GM19463 (cell line): ENCODE measurements around the gene PIK3R4.

Experiments
- ATAC-seq: cut with Tn5 transposase; IDR thresholded peaks from one replicate; pipeline ENCODE4 v1.9.1; 2021; ENCODE audit warnings: mild to moderate bottlenecking, moderate library complexity; ENCODE audit not compliant: unreplicated experiment

Gene PIK3R4

DNA sequence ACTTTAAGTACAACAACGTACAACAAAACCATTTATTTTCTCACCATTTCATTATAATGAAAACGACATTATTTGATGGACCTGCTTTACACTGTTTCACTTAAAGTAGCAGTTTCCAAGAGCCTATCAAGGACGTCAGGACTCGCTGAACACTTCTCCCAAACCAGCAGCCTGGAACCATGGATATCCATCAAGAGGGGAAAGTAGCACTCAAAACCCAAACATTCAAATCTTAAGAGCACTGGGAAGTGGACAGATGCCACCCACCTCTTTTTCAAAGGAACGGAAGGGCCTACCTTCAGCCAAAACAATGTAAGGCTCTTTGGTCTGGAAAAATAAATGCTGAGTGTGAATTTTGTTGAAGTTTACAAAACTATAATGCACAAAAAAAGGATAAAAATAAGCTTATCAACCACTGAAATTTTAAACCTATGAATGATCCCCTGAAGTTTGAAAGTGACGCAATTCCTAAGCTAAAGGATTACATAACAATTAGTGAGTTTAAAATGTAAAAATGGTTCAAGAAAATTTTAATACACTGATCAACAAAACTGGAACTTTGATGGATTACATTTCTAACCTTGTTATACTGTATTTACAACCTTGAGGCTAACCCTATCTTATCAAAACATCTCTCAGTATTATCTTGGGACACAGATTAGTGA, 4.6 kb downstream of the PIK3R4 start:
- no peak for ATAC-seq

DNA sequence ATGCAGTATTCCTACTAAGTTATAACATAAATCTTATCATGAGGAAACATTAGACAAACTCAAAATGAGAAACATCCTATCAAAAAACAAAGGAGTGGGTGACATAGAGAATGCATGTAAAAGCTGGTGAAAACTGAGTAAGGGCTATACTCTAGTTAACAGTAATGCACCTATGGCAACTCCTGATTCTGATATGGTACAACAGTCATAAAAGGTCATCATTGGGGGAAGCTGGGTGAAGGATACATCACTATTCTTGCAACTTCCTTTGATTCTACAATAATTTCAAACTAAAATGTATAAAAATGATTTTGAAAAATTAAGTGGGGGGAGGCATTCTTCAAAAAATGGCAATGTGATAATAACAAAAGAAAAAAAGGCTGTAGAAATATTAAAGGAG, 6.8 kb downstream of the PIK3R4 start:
- ATAC-seq, result no peak

DNA sequence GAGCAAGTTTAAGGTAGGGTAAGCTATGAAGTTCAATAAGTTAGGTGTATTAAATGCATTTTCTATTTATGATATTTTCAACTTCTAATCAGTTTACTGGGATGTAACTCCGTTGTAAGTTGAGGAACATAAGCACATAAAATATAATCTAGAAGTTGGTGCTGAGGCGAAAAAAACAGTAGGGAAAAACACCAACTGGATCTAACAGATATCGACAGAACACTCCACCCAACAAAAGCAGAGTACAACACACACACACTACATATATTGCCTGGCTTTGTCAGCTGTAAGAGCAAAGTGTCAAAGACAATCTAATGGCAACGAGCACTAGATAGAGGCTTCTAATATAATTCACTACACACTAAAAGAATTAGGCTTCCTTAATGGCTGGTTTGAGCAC, 8.4 kb downstream of the PIK3R4 start:
- ATAC-seq, result no peak

DNA sequence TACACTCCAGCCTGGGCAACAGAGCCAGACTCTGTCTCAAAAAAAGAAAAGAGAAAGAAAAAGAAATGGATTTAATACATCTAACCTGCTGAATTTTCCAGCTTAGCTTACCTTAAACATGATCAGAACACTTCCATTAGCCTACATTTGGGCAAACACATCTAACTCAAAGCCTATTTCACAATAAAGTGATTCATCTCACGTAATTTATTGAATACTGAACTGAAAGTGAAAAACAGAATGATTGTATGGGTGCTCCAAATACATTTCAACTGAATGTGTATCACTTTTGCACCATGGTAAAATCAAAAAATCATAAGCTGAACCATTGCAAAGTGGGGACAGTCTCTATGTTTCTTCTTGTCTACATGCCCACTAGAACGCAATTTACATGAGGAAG, 9.0 kb downstream of the PIK3R4 start:
- ATAC-seq, result no peak

DNA sequence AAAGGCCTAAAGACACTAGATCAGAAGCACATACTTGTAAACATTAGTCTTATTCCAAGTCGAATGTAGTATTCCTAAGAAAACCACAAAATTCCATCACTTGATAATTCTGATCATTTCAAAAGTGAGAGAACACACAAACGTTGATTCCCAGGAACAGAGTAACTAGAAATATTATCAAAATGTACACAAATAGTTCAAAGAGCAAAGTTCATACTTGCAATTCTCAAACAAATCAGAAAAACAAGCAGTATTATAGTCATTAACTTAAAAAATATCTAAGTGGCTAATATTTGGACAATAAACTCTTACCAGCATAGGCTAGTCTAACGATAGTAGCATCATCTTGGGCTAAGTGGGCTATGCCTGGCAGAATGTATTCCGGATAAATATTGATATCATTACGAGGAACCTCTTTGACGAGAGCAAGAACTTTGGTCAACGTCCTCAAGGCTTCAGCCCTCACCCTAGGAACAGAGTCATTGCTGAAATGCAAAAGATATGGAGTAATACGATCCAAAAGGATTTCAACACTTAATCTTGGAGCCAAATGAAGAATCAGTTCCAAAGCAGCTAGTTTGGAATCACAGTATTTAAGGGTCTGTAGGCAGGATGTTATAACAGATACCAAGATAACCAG, 13.3 kb downstream of the PIK3R4 start:
- ATAC-seq, result no peak

DNA sequence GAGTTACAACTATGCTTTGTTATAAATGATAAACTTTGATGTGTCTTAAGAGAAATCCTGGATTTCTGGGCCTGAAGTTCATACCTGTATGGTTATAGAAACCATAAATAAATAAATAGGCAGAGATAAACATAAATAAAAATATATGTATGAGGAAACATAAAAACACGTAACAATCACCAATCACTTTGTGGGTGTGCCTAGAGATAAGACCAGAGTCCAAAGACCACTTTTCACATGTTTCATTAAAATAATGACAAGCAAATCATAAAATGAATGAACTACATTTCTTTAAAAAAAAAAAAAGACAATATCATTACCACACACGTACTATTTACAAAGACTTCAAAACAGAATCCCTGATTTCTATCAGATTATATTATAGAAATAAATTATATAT, 14.1 kb downstream of the PIK3R4 start:
- ATAC-seq, result no peak

DNA sequence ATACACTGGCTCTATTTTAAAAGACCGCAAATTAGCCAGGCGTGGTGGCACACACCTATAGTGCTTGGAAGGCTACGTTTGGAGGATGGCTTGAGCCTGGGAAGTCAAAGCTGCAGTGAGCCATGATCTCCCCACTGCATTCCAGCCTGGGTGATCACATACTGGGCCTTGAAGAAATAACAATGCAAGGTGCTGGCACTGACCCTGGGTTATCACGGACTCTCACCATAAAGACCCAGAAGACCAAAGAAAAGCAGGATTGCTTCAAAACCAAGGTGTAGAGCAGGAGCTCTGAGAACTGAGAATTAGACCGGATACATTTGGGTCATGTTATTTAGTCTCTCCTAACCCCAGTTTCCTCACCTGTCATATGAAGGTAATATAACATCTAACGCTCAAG, 14.8 kb downstream of the PIK3R4 start:
- no peak for ATAC-seq

DNA sequence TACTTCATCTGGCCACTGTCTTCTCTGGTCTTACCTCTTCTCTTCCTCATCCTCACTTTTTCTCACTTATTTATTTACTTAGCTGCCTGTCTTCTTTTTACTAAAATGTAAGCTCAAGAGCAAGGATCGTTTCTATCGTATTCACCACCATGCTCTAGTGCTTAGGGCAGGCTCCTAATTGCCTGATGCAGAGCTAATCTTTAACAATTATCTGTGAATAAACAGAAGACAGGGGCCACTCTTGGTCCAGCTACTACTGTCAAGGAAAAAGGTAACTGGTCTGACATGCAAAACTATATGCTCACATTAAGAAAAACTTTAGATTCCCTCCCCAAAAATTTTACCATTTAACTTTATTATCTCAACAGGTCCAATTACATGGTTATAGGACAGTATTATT, 17.5 kb downstream of the PIK3R4 start:
- ATAC-seq, result no peak

DNA sequence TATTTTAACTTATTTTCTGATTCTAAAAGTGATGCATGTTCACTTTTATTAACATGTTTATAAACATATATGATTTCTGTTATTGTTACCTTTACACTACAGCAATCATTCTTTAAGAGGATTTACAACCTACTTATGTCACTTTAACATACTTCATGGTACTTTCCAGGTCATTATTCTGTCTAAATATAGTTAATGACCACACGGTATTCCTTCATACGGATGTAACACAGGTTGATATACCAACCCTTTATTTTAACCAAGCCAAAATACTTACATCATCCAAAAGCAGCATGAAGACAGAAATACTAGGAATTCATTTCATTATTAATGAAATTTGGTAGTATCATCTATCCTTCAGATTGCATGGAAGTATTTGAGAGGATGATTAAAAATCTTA, 18.6 kb downstream of the PIK3R4 start:
- ATAC-seq, result no peak

DNA sequence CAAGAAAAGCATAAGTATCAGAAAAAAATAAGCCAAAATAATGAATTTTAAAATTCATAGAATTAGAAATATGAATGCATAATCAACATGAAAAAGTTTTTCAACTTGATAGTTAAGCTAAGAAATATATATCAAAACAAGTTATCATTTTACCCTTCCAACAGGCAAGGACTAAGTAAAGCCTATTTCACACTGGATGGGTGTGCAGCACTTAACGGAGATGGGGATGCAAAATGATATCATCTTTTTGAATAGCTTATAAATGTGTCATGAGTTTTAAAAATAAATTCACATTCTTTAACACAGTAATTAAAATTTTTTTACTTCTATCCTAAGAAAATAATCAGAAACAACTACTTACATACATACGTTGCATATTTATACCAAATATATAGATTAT, 20.9 kb downstream of the PIK3R4 start:
- ATAC-seq, result no peak

DNA sequence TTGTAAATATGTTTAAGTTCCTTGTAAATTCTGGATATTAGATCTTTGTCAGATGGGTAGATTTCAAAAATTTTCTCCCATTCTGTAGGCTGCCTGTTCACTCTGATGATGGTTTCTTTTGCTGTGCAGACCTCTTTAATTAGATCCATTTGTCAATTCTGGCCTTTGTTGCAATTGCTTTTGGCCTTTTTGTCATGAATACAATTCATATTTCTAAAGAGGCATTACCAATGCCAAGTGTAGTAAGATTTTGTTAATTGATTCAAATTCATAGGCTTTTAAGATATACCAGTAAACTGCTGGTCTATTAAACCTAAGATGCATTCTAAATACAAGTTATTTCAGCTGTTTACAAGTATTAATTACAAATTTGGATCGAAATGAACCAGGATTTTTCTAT, 31.0 kb downstream of the PIK3R4 start:
- no peak for ATAC-seq

DNA sequence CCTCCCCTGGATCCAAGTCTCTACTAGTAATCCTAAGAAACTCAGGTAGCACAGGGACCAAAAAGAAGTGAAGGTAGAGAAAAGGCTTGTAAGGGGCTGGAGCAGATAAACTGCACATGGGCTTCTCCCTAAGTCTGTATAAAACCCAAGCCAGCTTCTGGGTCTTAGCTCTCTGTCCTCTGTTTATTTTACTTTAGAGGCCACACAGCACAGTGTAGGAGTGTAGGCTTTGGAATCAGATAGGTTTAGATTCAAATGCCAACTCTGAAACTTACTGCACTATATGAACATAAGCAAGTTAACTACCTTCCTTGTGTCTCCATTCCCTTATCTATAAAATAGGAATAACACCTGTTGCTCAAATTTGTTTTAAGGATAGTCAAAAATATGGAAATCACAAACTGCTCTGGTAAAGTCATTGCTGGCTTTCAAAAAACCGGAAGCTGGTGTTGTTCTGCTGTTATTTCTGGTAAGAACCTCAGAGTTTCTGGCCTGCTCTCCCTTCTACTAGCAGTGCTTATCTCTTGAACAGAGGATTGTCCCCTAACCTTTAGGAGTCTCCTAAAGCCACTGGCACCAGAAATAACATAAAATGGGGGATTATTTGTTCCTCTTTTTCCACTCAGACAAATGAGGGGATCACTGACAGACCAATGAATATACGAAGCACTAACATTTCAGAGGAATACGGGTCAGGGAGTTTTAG, 33.8 kb downstream of the PIK3R4 start:
- ATAC-seq, result no peak

DNA sequence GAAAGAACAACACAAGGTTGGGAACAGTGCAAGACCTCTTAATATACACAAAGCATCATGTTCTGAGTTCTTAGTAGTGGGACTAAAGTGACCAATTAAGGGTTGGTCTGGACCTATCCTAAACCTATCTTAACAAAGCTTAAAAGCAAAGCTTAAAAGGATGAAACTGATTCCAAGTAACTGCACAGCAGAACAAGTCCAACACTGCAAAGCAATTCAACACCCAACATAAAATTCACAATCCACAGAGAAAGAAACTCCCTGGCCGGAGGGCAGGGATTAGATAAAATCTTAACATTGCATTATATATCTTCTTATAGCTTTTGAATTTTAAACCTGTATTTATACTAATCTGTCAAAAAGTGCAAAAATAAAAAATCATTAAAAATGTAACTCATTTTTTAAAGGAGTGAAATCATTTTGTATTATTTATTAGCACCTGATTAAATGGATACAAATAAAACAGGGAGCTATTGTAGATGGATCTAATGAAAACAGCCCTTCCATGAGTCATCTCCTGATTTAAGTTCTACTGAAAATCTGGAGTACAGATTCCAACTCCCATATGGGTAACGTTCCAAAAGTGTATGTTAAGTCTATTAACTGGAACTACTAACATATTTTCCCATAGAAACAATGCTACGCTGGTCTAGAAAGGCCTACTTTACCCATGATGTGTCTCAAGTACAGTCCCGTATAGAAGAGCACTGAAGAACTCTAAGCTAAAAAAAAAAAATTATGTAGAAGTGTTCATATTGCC, 34.9 kb downstream of the PIK3R4 start:
- ATAC-seq, result no peak

DNA sequence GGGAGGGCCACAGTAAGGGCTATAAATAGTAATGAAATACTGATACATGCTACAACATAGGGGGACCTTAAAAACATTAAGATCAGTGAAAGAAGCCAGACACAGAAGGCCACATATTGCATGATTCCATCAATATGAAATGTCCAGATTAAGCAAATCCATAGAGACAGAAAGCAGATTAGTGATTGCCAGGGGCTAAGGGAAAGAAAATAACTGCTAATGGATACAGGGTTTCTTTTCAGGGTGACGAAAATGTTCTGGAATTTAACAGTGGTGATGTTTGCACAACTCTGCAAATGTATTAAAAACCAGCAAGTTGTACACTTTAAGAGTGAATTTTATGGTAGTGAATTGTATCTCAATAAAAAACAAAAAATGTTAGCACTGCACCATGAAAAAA, 37.0 kb downstream of the PIK3R4 start:
- ATAC-seq, result no peak

DNA sequence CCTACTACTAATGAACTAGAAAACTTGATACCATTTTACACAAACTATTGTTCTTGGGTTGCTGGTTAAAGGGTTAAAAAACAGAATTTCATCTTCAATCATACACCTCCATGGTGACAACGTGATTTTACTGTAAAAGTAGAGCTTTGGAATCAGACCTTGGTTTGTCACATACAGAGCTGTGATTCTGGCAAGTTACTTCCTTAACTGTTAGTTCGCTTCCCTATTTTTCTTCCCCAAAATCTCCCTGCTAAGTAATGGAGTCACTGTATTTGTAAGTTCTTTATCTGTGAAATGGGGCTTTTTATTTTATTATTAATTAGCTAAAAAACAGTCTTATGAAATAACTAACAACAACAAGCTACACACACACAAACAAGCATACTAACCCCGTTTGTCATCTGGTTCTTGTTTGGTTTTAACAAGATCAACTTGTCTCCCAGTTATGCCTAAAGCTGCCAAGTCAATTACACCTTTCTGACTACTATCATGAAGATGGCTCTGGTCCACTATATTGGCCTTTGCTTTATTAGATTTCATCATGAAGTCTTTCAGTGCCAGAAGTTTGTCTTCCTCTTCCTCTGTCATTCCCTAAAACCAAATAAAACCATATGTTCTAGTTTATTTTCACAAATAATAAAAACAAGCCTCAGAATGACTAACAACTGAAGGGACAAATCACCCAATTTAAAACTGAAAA, 38.6 kb downstream of the PIK3R4 start:
- ATAC-seq, result no peak

DNA sequence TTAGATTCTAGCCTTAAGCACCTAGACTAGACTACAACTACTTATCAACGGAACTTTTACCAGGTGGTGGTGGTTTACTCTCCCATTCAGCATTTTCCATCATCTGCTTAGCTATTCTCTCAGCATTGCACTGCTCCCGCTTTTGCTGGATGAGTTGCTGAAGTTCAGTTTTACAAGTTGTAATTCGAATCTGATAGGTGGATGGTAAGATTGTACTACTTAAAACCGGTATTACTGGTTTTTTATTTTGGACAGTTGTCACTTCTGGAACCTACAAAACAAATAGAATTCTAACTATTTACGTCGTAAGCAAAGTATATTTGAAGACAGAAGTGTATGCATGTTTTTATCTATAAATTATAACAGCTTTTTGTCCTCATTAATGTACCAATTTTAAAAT, 41.1 kb downstream of the PIK3R4 start:
- no peak for ATAC-seq

DNA sequence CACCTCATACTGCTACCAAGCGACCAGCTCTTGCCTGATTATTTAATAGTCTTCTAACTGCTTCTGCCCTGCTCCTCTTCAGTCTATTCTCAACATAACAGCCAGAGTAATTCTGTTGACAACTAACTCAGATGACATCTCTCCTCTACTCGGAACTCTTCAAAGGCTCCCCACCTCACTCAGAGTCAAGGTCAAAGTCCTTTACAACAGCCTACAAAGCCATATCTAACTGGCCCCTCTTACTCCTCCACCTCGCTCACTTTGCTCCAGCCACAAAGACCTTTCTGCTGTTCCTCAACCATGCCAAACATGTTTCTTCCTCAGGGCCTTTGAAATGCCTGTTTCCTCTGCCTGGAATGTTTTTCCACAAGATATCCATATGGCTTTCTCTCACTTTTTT, 43.6 kb downstream of the PIK3R4 start:
- ATAC-seq, result no peak

DNA sequence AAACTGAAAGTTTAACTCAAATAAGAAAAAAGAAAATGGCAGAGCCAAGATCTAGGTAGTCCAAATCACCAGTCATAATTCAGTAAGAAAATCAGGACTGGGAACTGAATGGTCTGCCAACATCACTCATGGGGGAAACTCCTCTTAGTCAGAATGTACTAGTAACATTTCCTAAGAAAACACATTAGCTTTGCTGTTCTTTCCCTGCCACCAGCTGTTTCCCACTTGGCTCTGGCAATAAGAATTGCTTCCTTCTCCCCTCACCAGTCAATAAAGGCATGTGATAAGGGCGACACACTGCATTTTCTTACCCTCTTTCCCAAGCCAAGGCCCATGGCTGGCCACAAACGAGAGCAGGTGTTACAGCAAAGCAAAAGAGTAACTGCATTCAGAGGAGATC, 46.1 kb downstream of the PIK3R4 start:
- no peak for ATAC-seq

DNA sequence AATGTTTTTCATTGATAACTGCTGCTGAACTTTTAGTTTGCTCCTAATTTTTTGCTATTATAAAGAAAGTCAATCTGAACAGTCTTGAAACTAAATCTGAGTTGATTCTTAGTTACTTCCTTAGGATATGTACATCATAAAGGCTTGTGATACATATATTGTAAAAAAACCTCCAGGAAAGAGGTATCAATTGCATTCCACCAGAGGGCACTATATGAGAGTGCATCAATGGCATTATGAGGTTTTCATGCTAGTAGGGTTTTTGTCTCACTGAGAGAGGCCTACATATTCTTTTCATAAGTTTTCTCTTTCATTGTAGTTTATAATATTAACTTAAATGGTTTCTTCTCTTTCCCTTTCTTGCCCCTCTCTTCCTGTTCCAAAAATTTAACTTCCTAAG, 46.9 kb downstream of the PIK3R4 start:
- ATAC-seq, result peak; percentile 50

DNA sequence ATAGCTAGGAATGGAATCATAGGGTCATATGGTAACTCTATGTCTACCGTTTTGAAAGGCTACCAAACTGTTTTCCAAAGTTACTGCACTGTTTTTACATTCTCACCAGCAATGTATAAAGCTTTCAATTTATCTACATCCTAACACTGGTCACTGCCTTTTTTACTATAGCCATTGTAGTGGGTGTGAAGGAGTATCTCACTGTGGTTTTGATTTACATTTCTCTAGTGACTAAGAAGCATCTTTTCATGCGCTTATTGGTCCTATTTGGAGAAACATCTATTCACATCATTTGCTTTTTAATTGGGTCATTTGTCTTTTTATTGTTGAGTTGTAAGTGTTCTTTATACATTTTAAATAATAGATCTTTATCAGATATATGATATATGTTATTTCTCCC, 53.3 kb downstream of the PIK3R4 start:
- no peak for ATAC-seq

DNA sequence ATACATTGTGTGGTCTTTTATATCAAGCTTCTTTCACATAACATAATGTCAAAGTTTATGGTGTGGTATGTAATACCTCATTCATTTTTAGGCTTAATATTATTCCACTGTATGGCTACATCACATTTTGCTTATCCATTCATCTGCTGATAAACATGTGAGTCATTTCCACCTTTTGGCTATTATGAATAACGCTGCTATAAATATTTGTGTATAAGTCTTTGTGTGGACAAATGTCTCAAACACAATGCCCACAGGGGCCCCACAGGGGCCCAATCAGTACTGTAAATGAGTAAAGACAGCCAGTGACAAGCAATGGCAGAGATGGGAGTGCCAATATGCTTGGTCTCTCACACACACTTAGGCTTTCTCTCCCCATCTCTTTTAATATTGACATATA, 54.2 kb downstream of the PIK3R4 start:
- ATAC-seq, result no peak
